ENCODE measurements around the gene OR2V2.

DNA sequence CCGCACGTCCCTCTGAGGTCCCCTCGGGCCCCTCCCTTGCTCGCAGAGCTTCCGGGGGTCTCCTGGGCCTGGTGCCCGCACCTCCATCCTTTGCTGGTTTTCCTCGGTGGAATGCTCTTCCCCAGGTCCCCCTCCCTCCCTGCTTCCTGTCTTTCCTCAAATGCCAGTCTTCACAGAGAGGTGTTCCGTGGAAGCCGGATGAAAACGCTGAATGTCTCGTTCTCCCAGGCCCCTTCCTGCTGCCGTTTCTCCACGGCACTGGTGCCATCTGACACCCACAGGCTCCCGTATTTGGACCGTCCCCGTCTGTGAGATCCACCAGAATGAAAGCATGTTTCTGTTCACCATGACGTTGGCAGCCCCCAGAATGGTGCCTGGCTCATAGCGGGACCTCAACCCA lies 20.5 kb upstream of the OR2V2 start:
- TF ChIP-seq POLR2AphosphoS5 (IDR thresholded peaks at IDR 0.05; ENCODE audit: low read length), result no peak
- no peak for TF ChIP-seq ASH2L (IDR thresholded peaks at IDR 0.05; ENCODE audit: borderline replicate concordance, low read depth)
- no peak for TF ChIP-seq EZH2 (IDR thresholded peaks at IDR 0.05; ENCODE audit: borderline replicate concordance, control insufficient read depth, low read depth, low read length)
- no peak for TF ChIP-seq POLR2A (IDR thresholded peaks at IDR 0.05; ENCODE audit: low read depth, low read length)
- no peak for TF ChIP-seq RAD21 (IDR thresholded peaks at IDR 0.05; ENCODE audit: insufficient read depth, low read depth, low read length)
- no peak for TF ChIP-seq SREBF2 (IDR thresholded peaks at IDR 0.05; ENCODE audit: low read length)
- no peak for TF ChIP-seq RFX5 (IDR thresholded peaks at IDR 0.05; ENCODE audit: low read depth, low read length)
- no peak for TF ChIP-seq RBBP5 (conservative IDR thresholded peaks at IDR 0.05)
- TF ChIP-seq EP300 (IDR thresholded peaks at IDR 0.05; ENCODE audit: borderline replicate concordance in 1 of 2, control insufficient read depth in 1 of 2, low read depth in 2 of 2, low read length in 2 of 2), result no peak
- no peak for TF ChIP-seq ZNF274 (IDR thresholded peaks at IDR 0.05; ENCODE audit: insufficient read depth, insufficient read length)
- no peak for TF ChIP-seq TARDBP (IDR thresholded peaks at IDR 0.05; ENCODE audit: borderline replicate concordance)
